T-helper 1 cell treated with Interleukin-12 subunit alpha and Interleukin-12 subunit beta and Interleukin-4 antibody, amounts not matched to agents 30 μg/mL and 1 μg/mL, for 36 hours (primary cell): ENCODE results near the gene KRT6A.
"Not testable (repeated sequence)": the region's sequence is repeated elsewhere in the genome, so short reads cannot be mapped to it uniquely, and the experiment has no call there.

ENCODE experiments used
- H3K27ac Mint-ChIP-seq: one replicate; pipeline ENCODE4 v1.8.0; 2021; ENCODE audit warnings: mild to moderate bottlenecking, mixed read lengths
- H3K27me3 Mint-ChIP-seq: one replicate; pipeline ENCODE4 v1.8.0; 2021; ENCODE audit warnings: low read depth, mixed read lengths
- H3K36me3 Mint-ChIP-seq: one replicate; pipeline ENCODE4 v1.8.0; 2021; ENCODE audit warnings: low read depth, mixed read lengths
- H3K4me1 Mint-ChIP-seq: one replicate; pipeline ENCODE4 v1.8.0; 2021; ENCODE audit warnings: low read depth, mixed read lengths
- H3K4me3 Mint-ChIP-seq: one replicate; pipeline ENCODE4 v1.8.0; 2021; ENCODE audit warnings: mild to moderate bottlenecking, moderate library complexity, mixed read lengths
- H3K9me3 Mint-ChIP-seq: one replicate; pipeline ENCODE4 v1.8.0; 2021; ENCODE audit warnings: mixed read lengths

Gene KRT6A

DNA sequence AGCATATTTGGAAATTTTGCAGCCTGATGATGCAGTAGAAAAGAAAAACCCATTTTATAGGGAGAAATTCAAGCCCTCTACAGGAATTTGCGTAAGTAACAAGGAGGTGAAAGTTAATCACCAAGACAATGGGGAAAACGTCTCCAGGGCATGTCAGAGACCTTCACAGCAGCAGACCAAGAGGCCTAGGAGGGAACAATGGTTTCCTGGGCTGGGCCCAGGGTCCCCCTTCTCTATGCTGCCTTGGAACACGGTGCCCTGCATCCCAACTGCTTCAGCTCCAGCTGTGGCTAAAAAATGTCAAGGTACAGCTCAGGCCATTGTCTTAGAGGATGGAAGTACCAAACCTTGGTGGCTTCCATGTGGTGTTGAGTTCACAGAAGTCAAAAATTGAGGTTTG, 13.0 kb downstream of the KRT6A start:
- Mint-ChIP-seq H3K4me1 (no peaks in the 10 kb centered on the region), H3K36me3 (no peaks in the 10 kb centered on the region), H3K27ac (no peak overlapping the region), H3K9me3 (peaks cover 6% of the 10 kb centered on the region), H3K4me3 (no peak overlapping the region), H3K27me3 (peaks cover 28% of the 10 kb centered on the region)

- Mint-ChIP-seq H3K27me3 (peaks cover 12% of the 10 kb centered on the region), H3K4me1 (no peaks in the 10 kb centered on the region), H3K27ac (no peak overlapping the region), H3K36me3 (no peaks in the 10 kb centered on the region), H3K4me3 (no peak overlapping the region), H3K9me3 (peaks cover 6% of the 10 kb centered on the region)
Measured at GRCh38 chr12:52477651-52478050, 15.4 kb downstream of the KRT6A start.

- Mint-ChIP-seq H3K36me3 (no peaks in the 10 kb centered on the region), H3K27ac (no peak overlapping the region), H3K9me3 (peaks cover under 1% of the 10 kb centered on the region), H3K4me1 (no peaks in the 10 kb centered on the region), H3K4me3 (no peak overlapping the region), H3K27me3 (peaks cover 4% of the 10 kb centered on the region)
Measured at GRCh38 chr12:52474212-52474611, 18.8 kb downstream of the KRT6A start.

DNA sequence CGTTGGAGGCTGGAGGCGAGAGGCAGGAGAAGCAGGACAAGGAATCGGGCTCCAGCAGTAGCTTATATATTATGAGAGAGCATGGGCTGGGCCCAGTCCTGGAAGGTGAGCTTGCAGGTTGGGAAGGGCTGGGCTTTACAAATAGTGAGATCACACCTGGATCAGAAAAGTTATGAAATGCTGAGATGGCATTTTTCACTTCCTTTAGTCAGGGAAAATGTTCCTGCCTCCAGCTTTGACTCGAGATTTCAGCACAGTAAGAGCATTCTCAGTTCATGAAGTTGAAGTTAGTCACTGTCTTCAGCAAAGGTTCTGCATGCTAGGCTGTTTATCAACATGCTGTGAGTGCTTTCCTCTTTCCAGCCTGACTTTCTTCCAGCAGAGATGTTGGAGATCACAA, 19.3 kb downstream of the KRT6A start, which contains the start of gene KRT6C:
Gene KRT6C (minus strand): TSS at position 38 of the 400 bp plus-strand sequence. CDS start 68 bp downstream, outside the sequence.
- Mint-ChIP-seq H3K9me3 (no peaks in the 10 kb centered on the region), H3K27me3 (peaks cover 4% of the 10 kb centered on the region), H3K4me1 (no peaks in the 10 kb centered on the region), H3K36me3 (no peaks in the 10 kb centered on the region), H3K4me3 (no peak within 1 kb of the TSS), H3K27ac (no peak within 1 kb of the TSS)

- Mint-ChIP-seq H3K36me3 (no peaks in the 10 kb centered on the region), H3K4me1 (no peaks in the 10 kb centered on the region), H3K4me3 (no peak overlapping the region), H3K27ac (no peak overlapping the region), H3K9me3 (no peaks in the 10 kb centered on the region), H3K27me3 (peaks cover 6% of the 10 kb centered on the region)
Measured at GRCh38 chr12:52469853-52470252, 23.2 kb downstream of the KRT6A start.

DNA sequence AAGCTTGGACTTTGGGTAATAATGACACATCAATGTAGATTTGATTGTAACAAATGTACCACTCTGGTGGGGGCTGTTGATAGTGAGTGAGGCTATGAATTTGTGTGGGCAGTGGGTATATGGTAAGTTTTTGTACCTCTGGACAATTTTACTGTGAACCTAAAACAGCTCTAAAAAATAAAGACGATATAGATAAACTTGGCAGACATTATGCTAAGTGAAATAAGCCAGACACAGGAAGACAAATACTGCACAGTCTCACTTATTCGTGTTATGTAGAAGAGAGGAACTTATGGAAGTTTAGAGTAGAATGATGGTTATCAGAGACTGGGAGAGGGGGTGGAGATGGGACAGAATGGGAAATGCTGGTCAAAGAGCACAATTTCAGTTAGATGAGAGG, 28.2 kb downstream of the KRT6A start:
- no peak overlapping the region for H3K27ac Mint-ChIP-seq
- no peak overlapping the region for H3K4me3 Mint-ChIP-seq

DNA sequence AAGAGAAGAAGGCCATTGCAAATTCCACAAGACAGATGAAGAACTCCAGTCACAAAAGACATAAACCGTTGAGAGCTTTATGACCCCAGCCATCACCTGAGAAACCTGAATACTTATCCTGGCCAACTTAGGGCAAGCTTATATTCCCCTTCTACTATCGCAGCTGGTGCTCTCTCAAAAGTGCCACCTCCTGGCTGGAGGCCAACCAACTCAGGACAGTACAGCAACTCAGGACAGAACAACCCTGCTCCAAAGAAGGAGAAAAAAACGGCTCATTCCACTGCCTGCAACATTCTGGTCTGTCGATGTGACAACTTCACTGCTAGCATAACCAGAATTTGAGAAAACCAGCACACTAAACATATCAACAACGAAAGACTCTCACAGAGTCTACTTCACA, 31.4 kb downstream of the KRT6A start:
- no peaks in the 10 kb centered on the region for H3K36me3 Mint-ChIP-seq
- no peaks in the 10 kb centered on the region for H3K4me1 Mint-ChIP-seq
- no peaks in the 10 kb centered on the region for H3K9me3 Mint-ChIP-seq
- H3K27me3 Mint-ChIP-seq: peaks cover 36% of the 10 kb centered on the region
- no peak overlapping the region for H3K27ac Mint-ChIP-seq
- H3K4me3 Mint-ChIP-seq: no peak overlapping the region

More for the DNA sequence above, 28.2 kb downstream of the KRT6A start:
- no peaks in the 10 kb centered on the region for H3K9me3 Mint-ChIP-seq
- no peaks in the 10 kb centered on the region for H3K4me1 Mint-ChIP-seq
- no peaks in the 10 kb centered on the region for H3K36me3 Mint-ChIP-seq
- H3K27me3 Mint-ChIP-seq: peaks cover 30% of the 10 kb centered on the region

GRCh38 chr12:52458861-52459260, 34.2 kb downstream of the KRT6A start:
- no peaks in the 10 kb centered on the region for H3K9me3 Mint-ChIP-seq
- H3K4me1 Mint-ChIP-seq: peaks cover 9% of the 10 kb centered on the region
- H3K36me3 Mint-ChIP-seq: no peaks in the 10 kb centered on the region
- no peak overlapping the region for H3K27ac Mint-ChIP-seq
- no peak overlapping the region for H3K4me3 Mint-ChIP-seq
- H3K27me3 Mint-ChIP-seq: peaks cover 45% of the 10 kb centered on the region

DNA sequence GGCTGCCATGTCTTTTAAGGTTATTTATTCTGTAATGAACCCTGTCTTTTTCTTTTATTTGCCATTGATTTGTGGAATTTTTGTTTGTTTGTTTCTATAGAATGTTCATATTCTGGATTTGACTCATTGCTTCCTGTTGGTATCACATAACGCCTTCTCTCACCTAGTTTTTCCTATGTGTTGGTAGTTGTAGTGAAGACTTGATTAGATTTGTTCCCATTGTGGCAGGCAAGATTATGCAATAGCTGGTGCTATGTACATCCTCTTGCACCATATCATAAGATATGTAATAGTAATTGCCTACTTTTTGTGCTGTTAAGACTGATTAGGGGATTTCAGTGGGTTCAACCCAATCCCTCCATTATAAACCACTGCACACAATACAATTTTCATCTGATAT, 37.2 kb downstream of the KRT6A start:
- peaks cover 40% of the 10 kb centered on the region for H3K27me3 Mint-ChIP-seq
- no peaks in the 10 kb centered on the region for H3K36me3 Mint-ChIP-seq
- H3K4me3 Mint-ChIP-seq: no peak overlapping the region
- no peaks in the 10 kb centered on the region for H3K9me3 Mint-ChIP-seq
- H3K27ac Mint-ChIP-seq: no peak overlapping the region
- H3K4me1 Mint-ChIP-seq: peaks cover 9% of the 10 kb centered on the region

GRCh38 chr12:52454411-52455201, 38.5 kb downstream of the KRT6A start:
- Mint-ChIP-seq H3K4me3 (no peak overlapping the region), H3K27me3 (peaks cover 33% of the 10 kb centered on the region), H3K27ac (no peak overlapping the region), H3K9me3 (no peaks in the 10 kb centered on the region), H3K4me1 (peaks cover 9% of the 10 kb centered on the region), H3K36me3 (no peaks in the 10 kb centered on the region)

GRCh38 chr12:52452101-52452500, 41.0 kb downstream of the KRT6A start, which contains the start of gene KRT6B:
KRT6B (minus strand) TSS chr12:52452146; CDS start chr12:52452078, 68 bp downstream.
- Mint-ChIP-seq H3K9me3 (no peaks in the 10 kb centered on the region), H3K27ac (no peak within 1 kb of the TSS), H3K36me3 (no peaks in the 10 kb centered on the region), H3K4me3 (no peak within 1 kb of the TSS), H3K27me3 (peaks cover 24% of the 10 kb centered on the region), H3K4me1 (peaks cover 9% of the 10 kb centered on the region)

DNA sequence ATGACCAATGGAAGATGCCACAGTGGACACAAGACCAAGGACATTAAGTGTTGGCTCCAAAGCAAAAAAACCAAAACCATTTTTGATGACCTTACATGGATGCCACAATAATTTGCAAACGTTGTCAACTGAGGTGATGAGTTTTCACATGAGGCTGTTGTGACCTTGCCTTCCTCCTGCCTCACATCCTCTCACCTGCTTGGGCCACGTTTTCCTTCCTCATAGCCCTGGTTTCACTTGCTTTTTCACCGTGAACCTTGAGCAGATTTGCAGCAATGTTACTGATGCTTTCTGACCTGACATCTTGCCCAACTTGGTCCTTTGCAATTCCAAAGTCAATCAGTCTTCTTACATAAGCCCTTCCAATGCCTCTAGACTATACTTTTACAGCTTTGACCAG, 44.8 kb downstream of the KRT6A start:
- Mint-ChIP-seq H3K27ac (no peak overlapping the region), H3K36me3 (no peaks in the 10 kb centered on the region), H3K4me3 (no peak overlapping the region), H3K27me3 (peaks cover 12% of the 10 kb centered on the region), H3K9me3 (no peaks in the 10 kb centered on the region), H3K4me1 (no peaks in the 10 kb centered on the region)

DNA sequence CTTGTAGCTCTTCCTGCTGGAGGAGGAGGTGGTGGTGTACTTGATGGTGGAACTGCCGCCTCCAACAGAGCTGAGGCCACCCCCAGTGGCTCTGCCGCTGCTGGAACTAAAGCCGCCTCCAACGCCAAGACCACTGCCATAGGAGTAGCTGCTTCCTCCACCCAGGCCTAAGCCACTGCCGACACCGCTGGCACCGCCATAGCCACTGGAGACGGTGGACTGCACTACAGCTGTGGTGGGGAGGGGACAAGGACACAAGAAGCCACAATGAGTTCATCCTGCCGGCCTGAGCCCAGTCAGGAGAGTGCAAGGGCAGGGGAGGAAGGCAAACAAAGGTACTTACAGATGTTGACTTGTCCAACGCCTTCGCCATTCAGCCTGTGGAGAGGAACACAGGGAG, 45.9 kb downstream of the KRT6A start:
- H3K36me3 Mint-ChIP-seq, H3K27ac Mint-ChIP-seq, H3K4me3 Mint-ChIP-seq, H3K4me1 Mint-ChIP-seq, H3K9me3 Mint-ChIP-seq: not testable (repeated sequence)
- peaks cover 22% of the 10 kb centered on the region for H3K27me3 Mint-ChIP-seq

GRCh38 chr12:52446367-52447045, 46.6 kb downstream of the KRT6A start:
- H3K27ac Mint-ChIP-seq: no peak overlapping the region
- H3K4me3 Mint-ChIP-seq: no peak overlapping the region
- no peaks in the 10 kb centered on the region for H3K9me3 Mint-ChIP-seq
- no peaks in the 10 kb centered on the region for H3K36me3 Mint-ChIP-seq
- peaks cover 23% of the 10 kb centered on the region for H3K27me3 Mint-ChIP-seq
- no peaks in the 10 kb centered on the region for H3K4me1 Mint-ChIP-seq

GRCh38 chr12:52445876-52446275, 47.2 kb downstream of the KRT6A start:
- H3K4me3 Mint-ChIP-seq: no peak overlapping the region
- H3K9me3 Mint-ChIP-seq: no peaks in the 10 kb centered on the region
- H3K27me3 Mint-ChIP-seq: peaks cover 23% of the 10 kb centered on the region
- no peaks in the 10 kb centered on the region for H3K36me3 Mint-ChIP-seq
- H3K27ac Mint-ChIP-seq: no peak overlapping the region
- H3K4me1 Mint-ChIP-seq: no peaks in the 10 kb centered on the region
